Breast epithelium (tissue), 4 donors: ENCODE results near the gene LDLRAD4. TPM values are rescaled to one million over a fixed set of nuclear protein-coding genes. Genes with fewer than 3 reads are reported as not detected.

Experiments used
- DNase-seq, 2 donors: peaks; one replicate each; pipeline ENCODE4 v3.0.0-alpha.2; 2019; ENCODE audit warnings: low spot score in 2 of 2
- H3K27ac ChIP-seq, 2 donors: fragments of 200-600 bp; sonication (generic) in 1 of 2; one replicate each; pipeline ENCODE4 v1.5.1; 2016 to 2019; ENCODE audit warnings: mild to moderate bottlenecking in 1 of 2
- H3K27me3 ChIP-seq, 2 donors: fragments of 200-600 bp; sonication (generic) in 1 of 2; one replicate each; pipeline versions ENCODE4 v1.5.1 to v1.6.0; 2017 to 2019; ENCODE audit warnings: control low read depth in 1 of 2, mild to moderate bottlenecking in 1 of 2
- H3K36me3 ChIP-seq: fragments of 200-600 bp; one replicate; pipeline ENCODE4 v1.5.1; 2019
- H3K4me1 ChIP-seq, 2 donors: fragments of 200-600 bp; sonication (generic); one replicate each; pipeline ENCODE4 v1.5.1; 2016 to 2019; ENCODE audit warnings: control low read depth in 1 of 2
- H3K4me3 ChIP-seq, 3 donors: fragments of 200-600 bp; sonication (generic); 1 replicate in 2 of 3; 2 replicates in 1 of 3; pipeline ENCODE4 v1.5.1; 2016 to 2019; ENCODE audit warnings: mild to moderate bottlenecking in 3 of 3, moderate library complexity in 2 of 3
- H3K9me3 ChIP-seq, 2 donors: fragments of 200-600 bp; sonication (generic) in 1 of 2; one replicate each; pipeline ENCODE4 v1.5.1; 2016 to 2019; ENCODE audit warnings: control low read depth in 1 of 2
- POLR2A ChIP-seq: fragments of 450-650 bp; IDR thresholded peaks from one replicate; pipeline ENCODE4 v1.6.1; 2016; ENCODE audit warnings: antibody characterized with exemption, mild to moderate bottlenecking, moderate library complexity
- POLR2AphosphoS5 ChIP-seq, 3 donors: sonication (generic); formaldehyde crosslinking; IDR thresholded peaks; one replicate each; pipeline ENCODE4 v1.6.1; 2017; ENCODE audit warnings: antibody characterized with exemption in 3 of 3
- intact Hi-C: fragments of 100-400 bp; cut with DNase I; formaldehyde crosslinking; loops from one replicate; pipeline ENCODE4 v1.15.1; 2023; ENCODE audit warnings: low total_unique reads
- total RNA-seq, 3 donors: library from RNA; depleted of rRNA; stranded (reverse); fragments of >200 nt; gene quantifications; one replicate each; pipeline ENCODE4 v1.1.0, GENCODE V29; 2016
- TF ChIP-seq, protein P1 (sequence below), 3 donors: fragments of 450-650 bp; IDR thresholded peaks; one replicate each; pipeline ENCODE4 v1.5.1; 2016 to 2017; ENCODE audit warnings: antibody characterized with exemption in 3 of 3, mild to moderate bottlenecking in 3 of 3, moderate library complexity in 3 of 3

LDLRAD4 gene
- 10 to 100 TPM; 28.5 to 94.3 (median 42.9) TPM for total RNA-seq

DNA sequence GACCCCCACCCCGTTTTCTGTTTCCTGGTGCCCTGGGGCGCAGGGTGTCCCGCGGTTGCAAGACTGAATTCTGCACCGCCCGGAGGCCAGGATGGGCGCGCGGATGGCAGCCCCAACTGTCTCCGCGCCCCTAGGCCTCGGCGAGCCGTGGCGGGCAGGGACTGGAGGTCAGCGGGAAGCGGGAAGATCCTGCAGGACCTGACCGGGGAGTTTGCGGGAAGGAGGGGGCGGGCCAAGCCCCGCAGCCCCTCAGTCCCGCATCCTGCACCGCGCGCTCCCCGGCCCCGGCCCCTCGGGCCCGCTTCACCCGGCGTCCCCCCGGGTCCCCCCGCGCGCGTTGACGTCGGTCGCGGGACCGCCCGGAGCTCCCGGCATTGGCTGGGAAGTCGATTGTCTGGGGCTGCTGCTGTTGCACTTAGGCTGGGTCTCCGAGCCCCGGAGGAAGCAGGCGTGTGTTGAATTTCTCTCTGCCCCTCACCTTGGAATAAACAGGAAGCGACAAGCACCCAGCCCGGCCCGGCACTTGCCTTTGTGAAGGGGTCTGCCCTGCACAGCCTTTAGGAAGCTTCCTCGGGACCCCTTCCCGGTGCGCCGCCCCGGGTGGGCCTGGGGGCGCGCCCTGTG lies at the start of gene LDLRAD4:
TSS of gene LDLRAD4 (plus strand) at position 393 of the 624 bp plus-strand sequence.
- no peaks in the 10 kb centered on the region for H3K9me3 ChIP-seq
- intact Hi-C loops, result no loop called here
- peaks cover 17 to 30% of the 10 kb centered on the region in 2 donors for H3K4me1 ChIP-seq
- TF ChIP-seq, protein P1, sequence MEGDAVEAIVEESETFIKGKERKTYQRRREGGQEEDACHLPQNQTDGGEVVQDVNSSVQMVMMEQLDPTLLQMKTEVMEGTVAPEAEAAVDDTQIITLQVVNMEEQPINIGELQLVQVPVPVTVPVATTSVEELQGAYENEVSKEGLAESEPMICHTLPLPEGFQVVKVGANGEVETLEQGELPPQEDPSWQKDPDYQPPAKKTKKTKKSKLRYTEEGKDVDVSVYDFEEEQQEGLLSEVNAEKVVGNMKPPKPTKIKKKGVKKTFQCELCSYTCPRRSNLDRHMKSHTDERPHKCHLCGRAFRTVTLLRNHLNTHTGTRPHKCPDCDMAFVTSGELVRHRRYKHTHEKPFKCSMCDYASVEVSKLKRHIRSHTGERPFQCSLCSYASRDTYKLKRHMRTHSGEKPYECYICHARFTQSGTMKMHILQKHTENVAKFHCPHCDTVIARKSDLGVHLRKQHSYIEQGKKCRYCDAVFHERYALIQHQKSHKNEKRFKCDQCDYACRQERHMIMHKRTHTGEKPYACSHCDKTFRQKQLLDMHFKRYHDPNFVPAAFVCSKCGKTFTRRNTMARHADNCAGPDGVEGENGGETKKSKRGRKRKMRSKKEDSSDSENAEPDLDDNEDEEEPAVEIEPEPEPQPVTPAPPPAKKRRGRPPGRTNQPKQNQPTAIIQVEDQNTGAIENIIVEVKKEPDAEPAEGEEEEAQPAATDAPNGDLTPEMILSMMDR (IDR thresholded peaks at IDR 0.05), result no peak
- no peaks in the 10 kb centered on the region for H3K36me3 ChIP-seq
- peak within 1 kb of the TSS; percentile 84 to 88 for H3K27ac ChIP-seq
- H3K27me3 ChIP-seq, result no peaks in the 10 kb centered on the region
- H3K4me3 ChIP-seq, result peak within 1 kb of the TSS; percentile 85 to 97 (median 87)
- DNase-seq, result no peak

DNA sequence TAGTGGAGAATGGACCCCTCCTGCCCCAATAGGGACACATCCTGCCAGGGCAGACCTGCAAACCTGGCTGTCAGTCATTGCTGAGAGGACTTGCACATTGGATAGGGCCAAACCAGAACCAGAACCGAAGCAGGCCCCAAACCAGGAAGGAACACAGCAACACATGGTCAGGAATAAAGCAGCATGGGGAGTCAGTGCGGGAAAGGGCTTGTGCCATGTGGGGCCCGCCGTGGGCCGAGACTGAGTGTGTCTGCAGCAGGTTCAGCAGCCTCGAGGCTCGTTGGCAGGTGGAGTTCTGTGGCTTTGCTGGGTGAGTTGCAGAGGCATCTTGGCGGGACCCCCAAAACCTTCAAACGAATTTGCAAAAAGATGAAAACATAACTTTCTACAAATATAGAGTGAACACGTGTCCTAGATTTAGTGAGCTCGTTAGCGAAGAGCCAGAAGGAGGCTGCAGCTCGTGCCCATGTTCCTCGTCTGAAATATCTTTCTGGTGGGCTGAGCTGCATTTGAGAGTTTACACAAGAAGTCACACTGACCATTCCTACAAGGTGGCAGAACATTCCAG lies 44.9 kb upstream of the LDLRAD4 start:
- no peaks in the 10 kb centered on the region for H3K27me3 ChIP-seq
- H3K9me3 ChIP-seq, result no peaks in the 10 kb centered on the region
- TF ChIP-seq POLR2AphosphoS5 (IDR thresholded peaks at IDR 0.05), result no peak
- TF ChIP-seq, protein P1 (IDR thresholded peaks at IDR 0.05), result no peak
- TF ChIP-seq POLR2A, result no peak
- no peaks in the 10 kb centered on the region for H3K4me1 ChIP-seq
- H3K36me3 ChIP-seq, result no peaks in the 10 kb centered on the region
- DNase-seq, result no peak
- intact Hi-C loops, result no loop called here
- no peak overlapping the region for H3K27ac ChIP-seq
- H3K4me3 ChIP-seq, result no peak overlapping the region

DNA sequence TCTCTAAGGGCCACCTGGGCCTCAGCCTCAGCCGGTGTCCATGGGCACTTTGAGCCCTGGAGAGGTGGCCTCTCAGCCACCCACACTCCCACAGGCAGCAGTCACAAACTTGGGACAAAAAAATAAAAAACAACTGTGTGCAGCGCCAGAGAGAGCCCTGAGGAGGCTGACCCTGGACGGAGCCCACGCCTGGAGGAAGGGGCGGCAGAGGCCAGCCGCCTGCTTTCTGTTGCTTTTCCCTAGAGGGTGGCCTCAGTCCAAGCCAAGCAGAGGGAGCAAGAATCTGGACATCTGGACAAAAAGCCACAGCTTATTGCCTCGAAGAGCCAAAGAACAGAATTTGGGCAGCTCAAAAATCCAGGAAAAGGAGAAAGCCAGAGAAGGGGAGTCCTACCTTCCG lies 43.3 kb upstream of the LDLRAD4 start:
- Histone ChIP-seq H3K4me3 (no peak overlapping the region), H3K4me1 (no peaks in the 10 kb centered on the region), H3K27ac (no peak overlapping the region), H3K36me3 (no peaks in the 10 kb centered on the region), H3K27me3 (no peaks in the 10 kb centered on the region), H3K9me3 (no peaks in the 10 kb centered on the region)
- intact Hi-C loops, result no loop called here
- TF ChIP-seq POLR2AphosphoS5 (IDR thresholded peaks at IDR 0.05), result no peak
- TF ChIP-seq, protein P1 (IDR thresholded peaks at IDR 0.05), result no peak
- TF ChIP-seq POLR2A, result no peak
- DNase-seq, result no peak

DNA sequence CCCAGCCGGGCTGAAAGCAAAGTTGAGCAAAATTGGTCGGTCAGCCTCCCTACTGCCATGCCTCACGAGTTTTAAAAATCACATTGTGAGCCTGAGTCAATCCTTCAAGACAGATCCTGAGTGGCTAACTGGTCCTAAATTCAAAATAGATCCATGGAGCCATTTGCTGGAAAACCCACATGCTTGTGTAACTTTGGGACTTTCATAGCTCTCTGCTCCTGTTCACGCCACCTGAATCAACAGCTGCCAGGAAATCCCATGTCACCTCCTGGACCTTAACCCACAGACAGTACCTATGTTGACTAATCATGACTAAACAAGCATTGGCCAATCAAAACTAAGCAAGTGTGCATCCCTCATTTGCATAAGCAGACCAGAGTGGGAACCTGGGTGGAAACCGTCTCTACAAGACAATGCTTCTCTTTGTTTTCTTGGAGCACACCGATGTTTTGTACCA lies 42.8 kb upstream of the LDLRAD4 start:
- H3K27me3 ChIP-seq, result no peaks in the 10 kb centered on the region
- TF ChIP-seq, protein P1 (IDR thresholded peaks at IDR 0.05), result no peak
- no peak for TF ChIP-seq POLR2A
- TF ChIP-seq POLR2AphosphoS5 (IDR thresholded peaks at IDR 0.05), result no peak
- H3K4me3 ChIP-seq, result no peak overlapping the region
- H3K27ac ChIP-seq, result no peak overlapping the region
- H3K4me1 ChIP-seq, result no peaks in the 10 kb centered on the region
- intact Hi-C loops, result no loop called here
- H3K9me3 ChIP-seq, result no peaks in the 10 kb centered on the region
- no peak for DNase-seq
- H3K36me3 ChIP-seq, result no peaks in the 10 kb centered on the region

DNA sequence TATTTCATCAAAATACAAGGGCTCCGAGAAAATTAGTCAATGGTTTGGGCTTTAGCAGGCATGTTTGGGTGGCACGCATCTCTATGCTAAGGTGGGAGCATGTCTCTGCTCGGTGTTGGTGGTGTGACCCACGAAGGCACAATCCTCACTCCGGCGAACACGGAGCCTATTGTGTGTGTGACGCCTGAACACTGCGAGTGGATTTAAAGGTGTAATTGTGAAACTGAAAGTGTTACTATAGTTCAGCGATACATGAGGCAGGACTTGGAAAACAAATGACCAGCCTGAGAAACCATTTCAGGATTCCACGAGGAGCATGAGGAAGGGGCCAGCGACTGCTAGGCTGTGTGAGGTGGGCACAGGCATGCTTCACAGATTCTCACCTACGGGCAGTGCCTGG lies 41.7 kb upstream of the LDLRAD4 start:
- no peak overlapping the region for H3K27ac ChIP-seq
- intact Hi-C loops, result no loop called here
- TF ChIP-seq, protein P1 (IDR thresholded peaks at IDR 0.05), result no peak
- no peak for TF ChIP-seq POLR2AphosphoS5 (IDR thresholded peaks at IDR 0.05)
- TF ChIP-seq POLR2A, result no peak

More for the DNA sequence above, 41.7 kb upstream of the LDLRAD4 start:
- Histone ChIP-seq H3K4me3 (no peak overlapping the region), H3K9me3 (no peaks in the 10 kb centered on the region), H3K36me3 (no peaks in the 10 kb centered on the region), H3K27me3 (no peaks in the 10 kb centered on the region), H3K4me1 (no peaks in the 10 kb centered on the region)
- DNase-seq, result no peak
